Measurements from ENCODE around the gene YTHDF1.
"Not testable (repeated sequence)": the region's sequence is repeated elsewhere in the genome, so short reads cannot be mapped to it uniquely, and the experiment has no call there.

Gene YTHDF1

DNA sequence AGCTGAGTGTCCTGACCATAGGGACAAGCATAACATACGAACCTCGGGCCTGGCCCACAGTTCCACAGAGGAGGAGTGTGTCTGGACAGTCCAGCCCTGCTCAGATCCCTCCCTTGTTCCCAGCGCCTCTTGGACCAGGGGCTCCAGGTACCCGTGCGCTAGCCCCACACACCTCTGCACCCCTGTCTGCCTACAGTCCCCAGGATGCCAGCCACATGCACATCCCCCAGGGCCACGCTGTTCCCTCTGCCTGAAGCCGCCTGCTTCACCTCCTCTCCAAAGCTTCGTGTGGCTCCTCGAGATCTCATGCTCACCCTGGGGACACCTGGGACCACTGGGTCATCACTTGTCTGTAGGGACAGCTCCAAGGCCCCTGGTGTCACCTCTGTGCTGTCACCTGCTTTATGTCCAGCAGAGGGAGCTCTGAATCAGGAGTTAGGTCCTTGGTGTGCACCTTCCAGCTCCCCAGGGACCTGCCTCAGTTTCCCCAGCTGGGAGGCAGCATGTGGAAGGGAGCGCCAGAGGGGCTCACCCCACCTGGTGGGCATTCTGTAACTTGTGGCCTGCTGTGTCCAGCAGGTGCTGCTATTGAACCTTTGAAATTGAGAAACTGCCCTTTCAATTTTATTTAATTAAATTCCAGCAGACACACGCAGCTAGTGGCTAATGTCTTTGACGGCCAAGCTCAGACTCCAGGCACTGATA is 7.3 kb upstream of the YTHDF1 start:
- DNase-seq (ENCODE audit: low read depth): peak; percentile 51
- H3K4me3 ChIP-seq (ENCODE audit: low read length): no peak overlapping the region
- TF ChIP-seq, protein P1, sequence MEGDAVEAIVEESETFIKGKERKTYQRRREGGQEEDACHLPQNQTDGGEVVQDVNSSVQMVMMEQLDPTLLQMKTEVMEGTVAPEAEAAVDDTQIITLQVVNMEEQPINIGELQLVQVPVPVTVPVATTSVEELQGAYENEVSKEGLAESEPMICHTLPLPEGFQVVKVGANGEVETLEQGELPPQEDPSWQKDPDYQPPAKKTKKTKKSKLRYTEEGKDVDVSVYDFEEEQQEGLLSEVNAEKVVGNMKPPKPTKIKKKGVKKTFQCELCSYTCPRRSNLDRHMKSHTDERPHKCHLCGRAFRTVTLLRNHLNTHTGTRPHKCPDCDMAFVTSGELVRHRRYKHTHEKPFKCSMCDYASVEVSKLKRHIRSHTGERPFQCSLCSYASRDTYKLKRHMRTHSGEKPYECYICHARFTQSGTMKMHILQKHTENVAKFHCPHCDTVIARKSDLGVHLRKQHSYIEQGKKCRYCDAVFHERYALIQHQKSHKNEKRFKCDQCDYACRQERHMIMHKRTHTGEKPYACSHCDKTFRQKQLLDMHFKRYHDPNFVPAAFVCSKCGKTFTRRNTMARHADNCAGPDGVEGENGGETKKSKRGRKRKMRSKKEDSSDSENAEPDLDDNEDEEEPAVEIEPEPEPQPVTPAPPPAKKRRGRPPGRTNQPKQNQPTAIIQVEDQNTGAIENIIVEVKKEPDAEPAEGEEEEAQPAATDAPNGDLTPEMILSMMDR (IDR thresholded peaks at IDR 0.05; ENCODE audit: insufficient read depth, low read depth, low read length, missing control alignments): peak; percentile 83

DNA sequence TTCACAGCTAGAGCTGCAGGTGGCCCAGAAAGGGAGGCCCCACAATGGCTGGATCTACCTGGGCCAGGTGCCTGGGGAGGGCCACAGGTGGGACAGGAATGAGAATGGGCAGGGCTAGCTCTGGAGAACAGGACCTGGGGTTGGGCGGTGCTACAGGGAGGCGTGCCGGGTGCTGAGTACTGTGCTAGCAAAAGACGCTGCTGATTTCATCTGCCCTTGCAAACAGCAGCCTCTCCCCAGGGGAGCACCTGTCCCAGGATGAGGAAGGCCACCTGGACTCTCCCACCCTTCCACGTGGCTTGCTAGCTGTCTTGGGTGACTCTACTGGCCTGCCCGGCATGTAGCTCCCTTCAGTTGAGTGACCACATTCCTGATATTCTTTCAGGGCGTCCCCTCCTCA is 6.6 kb upstream of the YTHDF1 start:
- TF ChIP-seq, protein P1 (IDR thresholded peaks at IDR 0.05; ENCODE audit: insufficient read depth, low read depth, low read length, missing control alignments): no peak
- no peak for DNase-seq (ENCODE audit: low read depth)

DNA sequence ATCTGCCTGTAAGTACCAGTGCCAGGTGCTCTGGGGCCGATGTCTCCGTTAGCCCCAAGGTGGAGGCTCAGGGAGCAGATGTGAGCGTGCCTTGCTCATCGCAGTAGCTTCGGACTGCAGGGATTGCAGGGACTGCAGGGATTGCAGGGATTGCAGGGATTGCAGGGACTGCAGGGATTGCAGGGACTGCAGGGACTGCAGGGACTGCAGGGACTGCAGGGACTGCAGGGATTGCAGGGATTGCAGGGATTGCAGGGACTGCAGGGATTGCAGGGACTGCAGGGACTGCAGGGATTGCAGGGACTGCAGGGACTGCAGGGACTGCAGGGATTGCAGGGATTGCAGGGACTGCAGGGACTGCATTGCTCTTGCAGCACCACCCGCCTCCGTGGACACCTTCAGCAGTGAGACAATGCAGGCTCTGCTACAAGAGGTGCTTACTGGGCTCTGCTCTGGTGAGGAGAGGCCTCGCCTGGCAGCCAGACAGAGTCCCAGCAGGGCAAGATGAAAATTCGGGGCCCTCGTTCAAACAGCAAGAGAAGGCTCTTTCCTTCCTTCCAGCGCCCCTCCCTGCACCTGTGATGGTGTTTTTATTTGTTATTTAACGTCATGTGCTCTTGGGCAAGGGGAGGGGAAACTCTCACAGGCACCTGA is 5.6 kb upstream of the YTHDF1 start:
- not testable (repeated sequence) for H3K4me3 ChIP-seq (ENCODE audit: low read length); DNase-seq (ENCODE audit: low read depth)

More for the DNA sequence above, 6.6 kb upstream of the YTHDF1 start:
- no peak overlapping the region for H3K4me3 ChIP-seq (ENCODE audit: low read length)

DNA sequence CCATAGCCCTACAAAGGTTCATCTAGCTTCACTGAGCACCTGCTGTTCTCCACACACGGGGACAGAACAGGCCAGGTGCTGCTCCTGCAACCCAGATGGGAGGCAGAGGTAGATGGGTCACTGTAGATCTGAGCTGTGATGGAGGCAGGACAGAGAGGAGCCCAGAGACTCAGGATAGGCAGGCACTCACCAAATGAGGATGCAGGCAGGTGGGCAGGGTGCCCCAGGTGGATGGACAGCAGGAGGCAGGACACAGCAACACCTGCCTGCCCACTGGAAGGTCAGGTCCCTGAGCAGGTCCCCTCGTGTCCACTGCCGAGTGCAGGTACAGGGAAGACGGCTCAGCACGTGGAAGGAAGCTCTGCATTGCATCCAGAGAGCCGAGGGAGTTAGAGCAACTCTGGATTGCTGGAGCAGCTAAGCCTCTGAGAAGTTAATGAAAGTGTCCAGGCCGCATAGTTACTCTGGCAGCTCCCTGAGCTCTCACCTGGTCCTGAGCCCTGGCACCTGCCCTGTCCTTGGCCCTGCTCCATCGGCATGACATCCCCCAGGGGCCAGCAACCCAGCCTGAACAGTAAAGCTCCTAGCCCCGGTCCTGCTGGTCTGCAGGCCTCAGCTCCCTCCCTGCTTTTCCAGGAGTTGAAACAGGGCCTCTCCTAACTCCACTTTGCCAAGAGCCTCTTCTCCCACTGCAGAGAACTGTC is 4.9 kb upstream of the YTHDF1 start:
- H3K4me3 ChIP-seq (ENCODE audit: low read length): no peak overlapping the region
- DNase-seq (ENCODE audit: low read depth): no peak
- TF ChIP-seq, protein P1 (IDR thresholded peaks at IDR 0.05; ENCODE audit: insufficient read depth, low read depth, low read length, missing control alignments): no peak

DNA sequence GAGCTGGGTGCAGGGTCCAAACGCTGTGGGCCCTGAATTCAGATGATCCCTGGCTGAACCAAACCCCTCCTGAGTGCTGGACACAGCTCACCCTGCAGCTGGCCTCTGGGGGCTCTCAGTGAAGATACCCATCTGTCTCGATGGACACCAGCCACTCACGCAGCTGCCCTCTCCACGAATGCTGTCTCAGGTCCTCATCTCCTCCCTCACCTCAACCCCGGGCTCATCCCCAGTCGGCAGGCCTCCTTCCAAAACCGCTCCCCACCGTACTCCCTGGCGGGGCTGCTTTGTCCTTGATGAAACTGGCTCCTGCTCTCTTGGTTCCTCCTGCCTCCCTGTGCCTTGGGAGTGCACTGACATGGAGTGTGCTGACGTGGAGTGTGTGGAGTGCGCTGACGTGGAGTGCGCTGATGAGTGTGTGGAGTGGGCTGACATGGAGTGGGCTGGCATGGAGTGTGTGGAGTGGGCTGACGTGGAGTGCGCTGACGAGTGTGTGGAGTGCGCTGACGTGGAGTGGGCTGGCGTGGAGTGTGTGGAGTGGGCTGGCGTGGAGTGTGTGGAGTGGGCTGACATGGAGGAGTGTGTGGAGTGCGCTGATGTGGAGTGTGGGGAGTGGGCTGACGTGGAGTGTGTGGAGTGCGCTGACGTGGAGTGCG is 4.1 kb upstream of the YTHDF1 start:
- TF ChIP-seq, protein P1 (IDR thresholded peaks at IDR 0.05; ENCODE audit: insufficient read depth, low read depth, low read length, missing control alignments): no peak
- no peak overlapping the region for H3K4me3 ChIP-seq (ENCODE audit: low read length)
- no peak for DNase-seq (ENCODE audit: low read depth)

DNA sequence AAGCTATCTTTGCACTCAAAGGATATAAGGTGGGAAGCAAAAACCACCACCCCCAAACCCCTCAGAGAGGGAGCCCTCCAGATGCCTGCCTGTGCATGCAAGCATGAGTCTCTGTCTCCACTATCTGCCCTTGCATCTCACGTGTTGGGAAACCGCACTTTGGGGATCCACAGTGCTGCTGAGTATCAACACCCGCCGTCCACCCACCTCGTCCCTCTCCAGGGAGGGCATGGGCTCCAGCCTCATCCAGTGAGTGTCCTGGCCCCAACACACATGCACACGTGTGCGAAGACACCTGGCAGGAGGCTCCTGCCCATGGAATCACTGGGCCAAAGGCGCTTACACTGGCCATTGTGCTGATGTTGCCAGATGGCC is 3.5 kb upstream of the YTHDF1 start:
- no peak overlapping the region for H3K4me3 ChIP-seq (ENCODE audit: low read length)
- TF ChIP-seq, protein P1 (IDR thresholded peaks at IDR 0.05; ENCODE audit: insufficient read depth, low read depth, low read length, missing control alignments): no peak
- DNase-seq (ENCODE audit: low read depth): no peak

Measured in epithelial cell of esophagus (primary cell).